Measurements from ENCODE around the gene MAP3K13.
A peak's percentile ranks its signal among the peaks of the same experiment; 100 is the strongest.
"Not testable (repeated sequence)": the region's sequence is repeated elsewhere in the genome, so short reads cannot be mapped to it uniquely, and the experiment has no call there.

The MAP3K13 gene

DNA sequence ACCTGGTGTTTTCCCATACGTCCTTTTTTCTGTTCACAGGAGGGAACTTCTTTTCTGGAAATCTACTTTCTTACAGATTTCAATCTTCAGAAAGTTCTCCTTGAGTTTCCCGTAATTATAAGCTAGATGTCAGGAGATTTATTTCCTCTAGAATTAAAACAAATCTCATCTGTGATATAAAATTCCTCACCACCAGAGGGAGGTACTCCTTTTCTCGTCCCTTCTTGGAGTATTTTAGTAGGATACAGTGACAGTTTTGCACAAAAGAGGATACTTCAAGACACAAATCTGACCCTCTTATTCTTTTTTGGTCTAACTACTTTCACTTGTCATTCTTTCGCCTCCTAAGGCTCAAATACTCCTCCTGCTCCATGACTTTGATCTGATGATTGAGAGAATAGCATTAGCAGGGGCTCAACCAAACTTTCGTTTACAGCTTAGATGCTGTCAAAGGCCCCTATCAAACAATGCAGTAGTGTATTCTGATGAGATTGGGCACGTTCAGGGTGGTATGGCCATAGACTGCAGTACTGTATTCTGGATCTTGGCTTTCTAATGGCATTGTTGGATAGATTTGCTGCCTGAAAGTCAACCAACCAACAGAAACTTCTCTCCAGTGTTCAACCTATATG is 97.9 kb downstream of the MAP3K13 start:
- no peaks in the 10 kb centered on the region for H3K9me2 ChIP-seq (ENCODE audit: low read depth, low read length)
- no peaks in the 10 kb centered on the region for H3K9me3 ChIP-seq (ENCODE audit: low read length)
- no peak overlapping the region for H3K4me2 ChIP-seq (ENCODE audit: low read length)
- no peaks in the 10 kb centered on the region for H4K20me1 ChIP-seq (ENCODE audit: insufficient read depth, low read length)
- no peak overlapping the region for H3K9ac ChIP-seq (ENCODE audit: low read length)
- no peak overlapping the region for H3K27ac ChIP-seq (ENCODE audit: low read depth, low read length, poor library complexity, severe bottlenecking)
- no peaks in the 10 kb centered on the region for H3K79me2 ChIP-seq (ENCODE audit: insufficient read depth, low read length)
- H3K27me3 ChIP-seq (ENCODE audit: insufficient read depth, low read length) = no peaks in the 10 kb centered on the region
- no peak overlapping the region for H3K4me3 ChIP-seq (ENCODE audit: low read depth, low read length, poor library complexity, severe bottlenecking)
- no peaks in the 10 kb centered on the region for H3K4me1 ChIP-seq (ENCODE audit: insufficient read depth, low read length, severe bottlenecking)
- peak; percentile 57 for TF ChIP-seq CTCF (IDR thresholded peaks at IDR 0.05; ENCODE audit: low read length)
- TF ChIP-seq EZH2 (IDR thresholded peaks at IDR 0.05; ENCODE audit: borderline replicate concordance, low read length) = no peak
- H2AFZ ChIP-seq (ENCODE audit: low read length) = no peak overlapping the region
- H3F3A ChIP-seq (ENCODE audit: insufficient read depth, low read length) = no peaks in the 10 kb centered on the region
- no peaks in the 10 kb centered on the region for H3K36me3 ChIP-seq (ENCODE audit: insufficient read depth, low read length)

- Histone ChIP-seq H3K27ac (ENCODE audit: low read depth, low read length, poor library complexity, severe bottlenecking) (no peak overlapping the region), H3K9me3 (ENCODE audit: low read length) (no peaks in the 10 kb centered on the region), H3K36me3 (ENCODE audit: insufficient read depth, low read length) (no peaks in the 10 kb centered on the region), H3F3A (ENCODE audit: insufficient read depth, low read length) (no peaks in the 10 kb centered on the region), H3K9me2 (ENCODE audit: low read depth, low read length) (no peaks in the 10 kb centered on the region), H3K4me3 (ENCODE audit: low read depth, low read length, poor library complexity, severe bottlenecking) (no peak overlapping the region), H3K27me3 (ENCODE audit: insufficient read depth, low read length) (peaks cover 4% of the 10 kb centered on the region; the same call in 1 of the 2 replicates), H3K4me1 (ENCODE audit: insufficient read depth, low read length, severe bottlenecking) (no peaks in the 10 kb centered on the region), H3K79me2 (ENCODE audit: insufficient read depth, low read length) (no peaks in the 10 kb centered on the region), H4K20me1 (ENCODE audit: insufficient read depth, low read length) (no peaks in the 10 kb centered on the region), H3K4me2 (ENCODE audit: low read length) (no peak overlapping the region), H3K9ac (ENCODE audit: low read length) (no peak overlapping the region), H2AFZ (ENCODE audit: low read length) (no peak overlapping the region)
- no peak for TF ChIP-seq EZH2 (IDR thresholded peaks at IDR 0.05; ENCODE audit: borderline replicate concordance, low read length)
- TF ChIP-seq CTCF (IDR thresholded peaks at IDR 0.05; ENCODE audit: low read length) = no peak
Observed at GRCh38 chr3:185465471-185465870, 102.5 kb downstream of the MAP3K13 start.

GRCh38 chr3:185466123-185466522 is 103.2 kb downstream of the MAP3K13 start:
- H3K36me3 ChIP-seq (ENCODE audit: insufficient read depth, low read length); H3K27ac ChIP-seq (ENCODE audit: low read depth, low read length, poor library complexity, severe bottlenecking); H3K9me2 ChIP-seq (ENCODE audit: low read depth, low read length); H3K9ac ChIP-seq (ENCODE audit: low read length); H3K4me2 ChIP-seq (ENCODE audit: low read length); H3K4me1 ChIP-seq (ENCODE audit: insufficient read depth, low read length, severe bottlenecking); H3K9me3 ChIP-seq (ENCODE audit: low read length); H3K79me2 ChIP-seq (ENCODE audit: insufficient read depth, low read length); H3F3A ChIP-seq (ENCODE audit: insufficient read depth, low read length); H3K4me3 ChIP-seq (ENCODE audit: low read depth, low read length, poor library complexity, severe bottlenecking); H4K20me1 ChIP-seq (ENCODE audit: insufficient read depth, low read length); H2AFZ ChIP-seq (ENCODE audit: low read length); H3K27me3 ChIP-seq (ENCODE audit: insufficient read depth, low read length): not testable (repeated sequence)

- Histone ChIP-seq H3K27ac (ENCODE audit: low read depth, low read length, poor library complexity, severe bottlenecking) (no peak overlapping the region), H3K79me2 (ENCODE audit: insufficient read depth, low read length) (no peaks in the 10 kb centered on the region), H3F3A (ENCODE audit: insufficient read depth, low read length) (no peaks in the 10 kb centered on the region), H4K20me1 (ENCODE audit: insufficient read depth, low read length) (no peaks in the 10 kb centered on the region), H3K4me3 (ENCODE audit: low read depth, low read length, poor library complexity, severe bottlenecking) (no peak overlapping the region), H3K9ac (ENCODE audit: low read length) (no peak overlapping the region), H3K36me3 (ENCODE audit: insufficient read depth, low read length) (no peaks in the 10 kb centered on the region), H2AFZ (ENCODE audit: low read length) (no peak overlapping the region), H3K27me3 (ENCODE audit: insufficient read depth, low read length) (peaks cover 4% of the 10 kb centered on the region; the same call in 1 of the 2 replicates), H3K9me3 (ENCODE audit: low read length) (no peaks in the 10 kb centered on the region), H3K4me2 (ENCODE audit: low read length) (no peak overlapping the region), H3K9me2 (ENCODE audit: low read depth, low read length) (no peaks in the 10 kb centered on the region), H3K4me1 (ENCODE audit: insufficient read depth, low read length, severe bottlenecking) (no peaks in the 10 kb centered on the region)
- no peak for TF ChIP-seq EZH2 (IDR thresholded peaks at IDR 0.05; ENCODE audit: borderline replicate concordance, low read length)
Observed at GRCh38 chr3:185469542-185469941, 106.6 kb downstream of the MAP3K13 start.
